Mesenchymal stem cell (in vitro differentiated cells and primary cell): ENCODE data around the gene WNK4.

ENCODE experiments used
- DNase-seq: peaks from one replicate; pipeline ENCODE4 v3.0.0-alpha.2; 2013
- H2AFZ ChIP-seq: one replicate; pipeline ENCODE4 v1.6.1; 2013; ENCODE audit warnings: low read depth, mild to moderate bottlenecking, control low read depth, inconsistent platforms, low read length, moderate library complexity
- H2AK5ac ChIP-seq: 2 replicates; pipeline ENCODE4 v1.6.1; 2013; ENCODE audit warnings: low read length, moderate library complexity, mild to moderate bottlenecking, inconsistent platforms; ENCODE audit not compliant: severe bottlenecking
- H2BK120ac ChIP-seq: one replicate; pipeline ENCODE4 v1.6.1; 2013; ENCODE audit warnings: low read depth, mild to moderate bottlenecking, inconsistent platforms, low read length, moderate library complexity
- H2BK12ac ChIP-seq, 2 experiments: one replicate each; pipeline ENCODE4 v1.6.1; 2013; ENCODE audit warnings: inconsistent platforms in 2 of 2, low read length in 2 of 2, mild to moderate bottlenecking in 2 of 2, moderate library complexity in 2 of 2, control low read depth in 1 of 2
- H2BK15ac ChIP-seq: one replicate; pipeline ENCODE4 v1.6.1; 2013; ENCODE audit warnings: mild to moderate bottlenecking, low read depth, inconsistent platforms; ENCODE audit not compliant: poor library complexity, severe bottlenecking
- H2BK5ac ChIP-seq: 2 replicates; pipeline ENCODE4 v1.6.1; 2013; ENCODE audit warnings: low read depth, mild to moderate bottlenecking, low read length, control low read depth, inconsistent platforms; ENCODE audit not compliant: poor library complexity, severe bottlenecking
- H3K14ac ChIP-seq, 2 experiments: one replicate each; pipeline ENCODE4 v1.6.1; 2013; ENCODE audit warnings: inconsistent platforms in 2 of 2, low read length in 2 of 2, control low read depth in 1 of 2, mild to moderate bottlenecking in 1 of 2, moderate library complexity in 1 of 2
- H3K18ac ChIP-seq, 2 experiments: one replicate each; pipeline ENCODE4 v1.6.1; 2013; ENCODE audit warnings: inconsistent platforms in 2 of 2, low read length in 2 of 2, control low read depth in 1 of 2, low read depth in 1 of 2, mild to moderate bottlenecking in 1 of 2
- H3K23ac ChIP-seq, 2 experiments: one replicate each; pipeline ENCODE4 v1.6.1; 2013; ENCODE audit warnings: inconsistent platforms in 2 of 2, low read length in 2 of 2, mild to moderate bottlenecking in 2 of 2, moderate library complexity in 2 of 2, control low read depth in 1 of 2
- H3K27ac ChIP-seq: 2 replicates; pipeline ENCODE4 v1.5.1; 2013; ENCODE audit warnings: mild to moderate bottlenecking, moderate library complexity, low read length, control low read depth, inconsistent platforms; ENCODE audit not compliant: poor library complexity, severe bottlenecking
- H3K27me3 ChIP-seq, 2 experiments: 2 replicates each; pipeline versions ENCODE4 v1.6.1 to v1.7.0; 2013; ENCODE audit warnings: low read length in 2 of 2, mild to moderate bottlenecking in 2 of 2, moderate library complexity in 2 of 2, control low read depth in 1 of 2, inconsistent platforms in 1 of 2; ENCODE audit not compliant: control insufficient read depth in 1 of 2, insufficient read depth in 1 of 2
- H3K36me3 ChIP-seq, 2 experiments: 2 replicates each; pipeline versions ENCODE4 v1.6.1 to v1.7.0; 2013; ENCODE audit warnings: low read length in 2 of 2, control low read depth in 1 of 2, inconsistent platforms in 1 of 2, low read depth in 1 of 2, mild to moderate bottlenecking in 1 of 2; ENCODE audit not compliant: insufficient read depth in 2 of 2, control insufficient read depth in 1 of 2
- H3K4ac ChIP-seq, 2 experiments: one replicate each; pipeline ENCODE4 v1.6.1; 2013; ENCODE audit warnings: inconsistent platforms in 2 of 2, low read length in 2 of 2, mild to moderate bottlenecking in 2 of 2, moderate library complexity in 2 of 2, control low read depth in 1 of 2, low read depth in 1 of 2
- H3K4me1 ChIP-seq: 2 replicates; pipeline ENCODE4 v1.6.1; 2013; ENCODE audit warnings: low read depth, low read length, control low read depth; ENCODE audit not compliant: control insufficient read depth, insufficient read depth
- H3K4me2 ChIP-seq: 2 replicates; pipeline ENCODE4 v1.6.1; 2013; ENCODE audit warnings: low read length, mild to moderate bottlenecking, inconsistent platforms; ENCODE audit not compliant: poor library complexity, severe bottlenecking
- H3K4me3 ChIP-seq, 2 experiments: 2 replicates each; pipeline versions ENCODE4 v1.5.1 to v1.7.0; 2013; ENCODE audit warnings: low read length in 2 of 2, mild to moderate bottlenecking in 2 of 2, control low read depth in 1 of 2, low read depth in 1 of 2; ENCODE audit not compliant: insufficient read depth in 1 of 2
- H3K79me1 ChIP-seq: replicated peaks from 2 replicates; pipeline ENCODE4 v1.6.1; 2013; ENCODE audit warnings: mild to moderate bottlenecking, control low read depth, low read length, inconsistent platforms; ENCODE audit not compliant: poor library complexity, severe bottlenecking
- H3K9ac ChIP-seq: 2 replicates; pipeline ENCODE4 v1.7.0; 2013; ENCODE audit warnings: mild to moderate bottlenecking, low read length, moderate library complexity
- H3K9me3 ChIP-seq: 2 replicates; pipeline ENCODE4 v1.7.0; 2013; ENCODE audit warnings: mild to moderate bottlenecking, low read length; ENCODE audit not compliant: control insufficient read depth
- H4K8ac ChIP-seq: one replicate; pipeline ENCODE4 v1.6.1; 2013; ENCODE audit warnings: inconsistent platforms, mild to moderate bottlenecking, low read length, moderate library complexity
- H4K91ac ChIP-seq: one replicate; pipeline ENCODE4 v1.6.1; 2013; ENCODE audit warnings: mild to moderate bottlenecking, low read length, inconsistent platforms
- WGBS: methylation state at CpG from one replicate; pipeline ENCODE4 v1.1.7; 2013; ENCODE audit warnings: mixed read lengths; 5-methylcytosine and 5-hydroxymethylcytosine counted together

Gene WNK4

GRCh38 chr17:42804918-42805367, 24.5 kb downstream of the WNK4 start:
- Histone ChIP-seq H3K14ac (no peak overlapping the region), H2AK5ac (no peak overlapping the region), H3K27me3 (no peaks in the 10 kb centered on the region), H3K4me2 (no peak overlapping the region), H3K9ac (no peak overlapping the region), H4K91ac (no peak overlapping the region), H3K18ac (no peak overlapping the region), H3K4me3 (no peak overlapping the region), H3K9me3 (no peaks in the 10 kb centered on the region), H3K79me1 (no peaks in the 10 kb centered on the region), H3K4ac (no peak overlapping the region), H3K23ac (no peak overlapping the region), H2BK15ac (no peak overlapping the region), H2BK12ac (no peak overlapping the region), H2AFZ (no peak overlapping the region), H3K4me1 (peaks cover 3% of the 10 kb centered on the region), H4K8ac (peak overlapping the region; percentile 20), H2BK5ac (no peak overlapping the region), H2BK120ac (no peak overlapping the region), H3K27ac (no peak overlapping the region), H3K36me3 (peaks cover under 1 to 10% of the 10 kb centered on the region in 2 experiments)
- peak; percentile 46 for DNase-seq
- WGBS: 93% methylated on average over 1 of the region's 1 CpG

DNA sequence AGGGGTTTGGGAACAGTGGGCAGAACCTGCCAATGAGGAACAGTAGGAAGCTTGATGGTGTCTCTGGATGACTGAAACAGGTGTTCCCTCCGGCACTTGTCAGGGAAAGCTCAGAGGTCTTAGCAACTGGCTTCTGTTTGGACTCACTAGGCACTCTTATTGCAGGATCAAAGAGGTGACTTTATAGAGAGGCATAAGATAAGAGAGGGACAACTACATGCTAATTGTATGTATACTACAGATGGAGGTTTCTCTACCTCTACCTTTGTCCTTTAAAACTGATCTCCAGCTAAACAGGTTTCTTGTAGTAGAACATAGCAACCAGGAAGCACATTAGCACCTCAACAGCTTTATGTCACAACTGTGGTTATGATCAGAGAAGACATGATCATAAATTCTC, 25.8 kb downstream of the WNK4 start:
- 83% methylated on average over 1 of the region's 1 CpG for WGBS
- H4K91ac ChIP-seq: no peak overlapping the region
- no peaks in the 10 kb centered on the region for H3K9me3 ChIP-seq
- no peak overlapping the region for H2BK5ac ChIP-seq
- no peaks in the 10 kb centered on the region for H3K79me1 ChIP-seq
- H3K27me3 ChIP-seq: no peaks in the 10 kb centered on the region
- no peak for DNase-seq
- H2BK120ac ChIP-seq: no peak overlapping the region
- H3K9ac ChIP-seq: no peak overlapping the region
- H3K18ac ChIP-seq: no peak overlapping the region
- H3K4me2 ChIP-seq: no peak overlapping the region
- peaks cover 10 to 14% of the 10 kb centered on the region in 2 experiments for H3K36me3 ChIP-seq
- no peak overlapping the region for H2BK12ac ChIP-seq
- no peak overlapping the region for H3K4me3 ChIP-seq
- H4K8ac ChIP-seq: no peak overlapping the region
- H3K4ac ChIP-seq: no peak overlapping the region
- H2AK5ac ChIP-seq: no peak overlapping the region
- no peak overlapping the region for H2AFZ ChIP-seq
- H3K23ac ChIP-seq: no peak overlapping the region
- no peak overlapping the region for H3K27ac ChIP-seq
- H3K4me1 ChIP-seq: peaks cover 3% of the 10 kb centered on the region
- no peak overlapping the region for H3K14ac ChIP-seq
- H2BK15ac ChIP-seq: no peak overlapping the region

- Histone ChIP-seq H2AFZ (no peak overlapping the region), H3K23ac (no peak overlapping the region), H3K4me3 (no peak overlapping the region), H3K9ac (peak overlapping the region; percentile 11), H3K14ac (no peak overlapping the region), H3K36me3 (peaks cover 23 to 30% of the 10 kb centered on the region in 2 experiments), H3K27ac (no peak overlapping the region), H3K18ac (no peak overlapping the region), H3K4me2 (no peak overlapping the region), H3K27me3 (no peaks in the 10 kb centered on the region), H2BK5ac (no peak overlapping the region), H2AK5ac (no peak overlapping the region), H3K9me3 (no peaks in the 10 kb centered on the region), H4K91ac (no peak overlapping the region), H3K4me1 (peaks cover 1% of the 10 kb centered on the region), H2BK120ac (no peak overlapping the region), H2BK12ac (no peak overlapping the region), H3K79me1 (peaks cover 4% of the 10 kb centered on the region), H3K4ac (no peak overlapping the region), H4K8ac (no peak overlapping the region), H2BK15ac (no peak overlapping the region)
- peak; percentile 72 for DNase-seq
- WGBS: 35% methylated on average over 3 of the region's 3 CpGs
These were observed 28.8 kb downstream of the WNK4 start for GRCh38 chr17:42809250-42809649.

DNA sequence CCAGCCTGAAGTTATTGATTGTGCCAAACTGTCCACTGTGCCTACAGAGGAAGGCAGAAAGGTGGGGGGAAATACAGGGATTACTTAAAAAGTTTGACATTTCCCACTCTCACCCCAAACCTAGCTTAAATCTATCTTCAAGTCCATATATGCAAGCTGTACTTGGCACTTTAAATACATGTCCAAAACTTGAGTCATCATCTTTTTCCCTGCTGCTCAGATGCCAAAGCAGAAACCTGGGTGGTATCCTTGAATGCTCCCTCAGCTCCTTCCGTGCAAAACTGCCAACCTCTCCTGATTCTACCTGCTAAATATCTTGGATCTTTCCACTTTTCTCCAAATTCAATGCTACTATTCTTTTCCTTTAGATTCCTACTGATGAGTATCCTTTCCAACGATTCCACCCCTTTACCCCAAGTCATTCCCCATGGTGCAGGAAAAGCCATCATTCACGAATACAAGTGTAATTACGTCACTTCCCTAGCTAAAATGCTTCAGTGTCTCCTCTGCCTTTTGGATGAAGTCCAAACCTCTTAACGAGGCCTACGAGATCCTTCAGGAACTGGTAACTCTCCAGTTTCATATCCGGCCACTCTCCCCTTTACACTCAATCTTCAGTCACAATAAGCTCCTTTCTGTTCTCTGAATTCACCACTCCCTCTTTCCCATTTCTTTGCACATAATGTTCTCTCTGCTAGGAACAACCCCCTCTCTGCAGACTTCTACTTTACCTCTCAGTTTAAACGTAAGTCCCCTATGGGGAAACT, 34.4 kb downstream of the WNK4 start:
- Histone ChIP-seq H3K23ac (no peak overlapping the region), H2BK5ac (no peak overlapping the region), H2BK120ac (no peak overlapping the region), H2BK15ac (no peak overlapping the region), H3K27me3 (no peaks in the 10 kb centered on the region), H4K91ac (no peak overlapping the region), H3K4ac (no peak overlapping the region), H4K8ac (no peak overlapping the region), H3K36me3 (peaks cover 49 to 83% of the 10 kb centered on the region in 2 experiments), H3K9me3 (no peaks in the 10 kb centered on the region), H3K27ac (no peak overlapping the region), H3K18ac (no peak overlapping the region), H3K4me2 (no peak overlapping the region), H3K4me1 (no peaks in the 10 kb centered on the region), H2AK5ac (no peak overlapping the region), H3K9ac (peak overlapping the region; percentile 55), H3K4me3 (peak overlapping the region in 1 of 2 experiments; percentile 24), H3K79me1 (peaks cover 27% of the 10 kb centered on the region), H2BK12ac (no peak overlapping the region), H2AFZ (no peak overlapping the region), H3K14ac (no peak overlapping the region)
- peak; percentile 87 for DNase-seq
- WGBS: 64% methylated on average over 8 of the region's 8 CpGs
